ENCODE results near the gene FAF1. TPM values are rescaled to one million over a fixed set of nuclear protein-coding genes. Genes with fewer than 3 reads are reported as not detected.
"Not testable (repeated sequence)": the region's sequence is repeated elsewhere in the genome, so short reads cannot be mapped to it uniquely, and the experiment has no call there.

Gene FAF1
- polyA plus RNA-seq, 2 donors = 18.4 to 32.1 TPM

GRCh38 chr1:50921029-50921428 is 39.0 kb downstream of the FAF1 start:
- Histone ChIP-seq H3K4me3 (ENCODE audit: low read depth in 1 of 2, low read length in 2 of 2) (no peak overlapping the region), H3K4me1 (ENCODE audit: control insufficient read depth in 2 of 2, insufficient read depth in 2 of 2, low read length in 1 of 2) (no peaks in the 10 kb centered on the region), H3K27me3 (ENCODE audit: control insufficient read depth in 1 of 2, insufficient read depth in 2 of 2, low read length in 2 of 2) (no peaks in the 10 kb centered on the region), H3K9me3 (ENCODE audit: control insufficient read depth in 2 of 2, insufficient read depth in 1 of 2, low read depth in 1 of 2, low read length in 1 of 2) (no peaks in the 10 kb centered on the region), H3K27ac (ENCODE audit: low read depth in 2 of 2, low read length in 1 of 2) (no peak overlapping the region), H3K36me3 (ENCODE audit: control insufficient read depth in 2 of 2, insufficient read depth in 2 of 2, low read length in 1 of 2) (no peaks in the 10 kb centered on the region)
- 98 to 99% methylated on average over 4 of the region's 4 CpGs for WGBS, 2 donors

GRCh38 chr1:50920409-50920808 is 39.7 kb downstream of the FAF1 start:
- WGBS, 2 donors = 100% methylated on average over 1 of the region's 1 CpG
- Histone ChIP-seq H3K4me1 (ENCODE audit: control insufficient read depth in 2 of 2, insufficient read depth in 2 of 2, low read length in 1 of 2) (no peaks in the 10 kb centered on the region), H3K4me3 (ENCODE audit: low read depth in 1 of 2, low read length in 2 of 2) (no peak overlapping the region), H3K36me3 (ENCODE audit: control insufficient read depth in 2 of 2, insufficient read depth in 2 of 2, low read length in 1 of 2) (no peaks in the 10 kb centered on the region), H3K27ac (ENCODE audit: low read depth in 2 of 2, low read length in 1 of 2) (no peak overlapping the region), H3K9me3 (ENCODE audit: control insufficient read depth in 2 of 2, insufficient read depth in 1 of 2, low read depth in 1 of 2, low read length in 1 of 2) (no peaks in the 10 kb centered on the region), H3K27me3 (ENCODE audit: control insufficient read depth in 1 of 2, insufficient read depth in 2 of 2, low read length in 2 of 2) (no peaks in the 10 kb centered on the region)

- no peak overlapping the region for H3K27ac ChIP-seq (ENCODE audit: low read depth in 2 of 2, low read length in 1 of 2)
- no peak overlapping the region for H3K4me3 ChIP-seq (ENCODE audit: low read depth in 1 of 2, low read length in 2 of 2)
- WGBS, 2 donors = 87 to 91% methylated on average over 4 of the region's 4 CpGs
- H3K27me3 ChIP-seq (ENCODE audit: control insufficient read depth in 1 of 2, insufficient read depth in 2 of 2, low read length in 2 of 2) = no peaks in the 10 kb centered on the region
- H3K9me3 ChIP-seq (ENCODE audit: control insufficient read depth in 2 of 2, insufficient read depth in 1 of 2, low read depth in 1 of 2, low read length in 1 of 2) = no peaks in the 10 kb centered on the region
- H3K4me1 ChIP-seq (ENCODE audit: control insufficient read depth in 2 of 2, insufficient read depth in 2 of 2, low read length in 1 of 2) = no peaks in the 10 kb centered on the region
- H3K36me3 ChIP-seq (ENCODE audit: control insufficient read depth in 2 of 2, insufficient read depth in 2 of 2, low read length in 1 of 2) = no peaks in the 10 kb centered on the region
Measured at GRCh38 chr1:50917138-50918137, 42.6 kb downstream of the FAF1 start.

GRCh38 chr1:50915621-50916020 is 44.4 kb downstream of the FAF1 start:
- Histone ChIP-seq H3K36me3 (ENCODE audit: control insufficient read depth in 2 of 2, insufficient read depth in 2 of 2, low read length in 1 of 2) (no peaks in the 10 kb centered on the region), H3K27me3 (ENCODE audit: control insufficient read depth in 1 of 2, insufficient read depth in 2 of 2, low read length in 2 of 2) (no peaks in the 10 kb centered on the region), H3K9me3 (ENCODE audit: control insufficient read depth in 2 of 2, insufficient read depth in 1 of 2, low read depth in 1 of 2, low read length in 1 of 2) (no peaks in the 10 kb centered on the region), H3K4me1 (ENCODE audit: control insufficient read depth in 2 of 2, insufficient read depth in 2 of 2, low read length in 1 of 2) (no peaks in the 10 kb centered on the region), H3K4me3 (ENCODE audit: low read depth in 1 of 2, low read length in 2 of 2) (no peak overlapping the region), H3K27ac (ENCODE audit: low read depth in 2 of 2, low read length in 1 of 2) (no peak overlapping the region)
- 95 to 96% methylated on average over 2 of the region's 2 CpGs for WGBS, 2 donors

GRCh38 chr1:50913954-50914353 is 46.1 kb downstream of the FAF1 start:
- Histone ChIP-seq H3K27ac (ENCODE audit: low read depth in 2 of 2, low read length in 1 of 2) (no peak overlapping the region), H3K4me1 (ENCODE audit: control insufficient read depth in 2 of 2, insufficient read depth in 2 of 2, low read length in 1 of 2) (no peaks in the 10 kb centered on the region), H3K4me3 (ENCODE audit: low read depth in 1 of 2, low read length in 2 of 2) (no peak overlapping the region), H3K9me3 (ENCODE audit: control insufficient read depth in 2 of 2, insufficient read depth in 1 of 2, low read depth in 1 of 2, low read length in 1 of 2) (no peaks in the 10 kb centered on the region), H3K27me3 (ENCODE audit: control insufficient read depth in 1 of 2, insufficient read depth in 2 of 2, low read length in 2 of 2) (no peaks in the 10 kb centered on the region), H3K36me3 (ENCODE audit: control insufficient read depth in 2 of 2, insufficient read depth in 2 of 2, low read length in 1 of 2) (no peaks in the 10 kb centered on the region)
- WGBS, 2 donors = 87 to 96% methylated on average over 1 of the region's 1 CpG

- H3K4me1 ChIP-seq (ENCODE audit: control insufficient read depth in 2 of 2, insufficient read depth in 2 of 2, low read length in 1 of 2); H3K9me3 ChIP-seq (ENCODE audit: control insufficient read depth in 2 of 2, insufficient read depth in 1 of 2, low read depth in 1 of 2, low read length in 1 of 2); H3K27me3 ChIP-seq (ENCODE audit: control insufficient read depth in 1 of 2, insufficient read depth in 2 of 2, low read length in 2 of 2); H3K36me3 ChIP-seq (ENCODE audit: control insufficient read depth in 2 of 2, insufficient read depth in 2 of 2, low read length in 1 of 2); H3K27ac ChIP-seq (ENCODE audit: low read depth in 2 of 2, low read length in 1 of 2); H3K4me3 ChIP-seq (ENCODE audit: low read depth in 1 of 2, low read length in 2 of 2): not testable (repeated sequence)
- 92 to 96% methylated on average over 12 of the region's 12 CpGs for WGBS, 2 donors
Measured at GRCh38 chr1:50910356-50910755, 49.7 kb downstream of the FAF1 start.

GRCh38 chr1:50907610-50908009 is 52.5 kb downstream of the FAF1 start:
- not testable (repeated sequence) for H3K27me3 ChIP-seq (ENCODE audit: control insufficient read depth in 1 of 2, insufficient read depth in 2 of 2, low read length in 2 of 2); H3K4me3 ChIP-seq (ENCODE audit: low read depth in 1 of 2, low read length in 2 of 2); H3K9me3 ChIP-seq (ENCODE audit: control insufficient read depth in 2 of 2, insufficient read depth in 1 of 2, low read depth in 1 of 2, low read length in 1 of 2); H3K36me3 ChIP-seq (ENCODE audit: control insufficient read depth in 2 of 2, insufficient read depth in 2 of 2, low read length in 1 of 2); H3K27ac ChIP-seq (ENCODE audit: low read depth in 2 of 2, low read length in 1 of 2); H3K4me1 ChIP-seq (ENCODE audit: control insufficient read depth in 2 of 2, insufficient read depth in 2 of 2, low read length in 1 of 2)

GRCh38 chr1:50906050-50906449 is 54.0 kb downstream of the FAF1 start:
- H3K36me3 ChIP-seq (ENCODE audit: control insufficient read depth in 2 of 2, insufficient read depth in 2 of 2, low read length in 1 of 2); H3K4me3 ChIP-seq (ENCODE audit: low read depth in 1 of 2, low read length in 2 of 2); H3K27ac ChIP-seq (ENCODE audit: low read depth in 2 of 2, low read length in 1 of 2); H3K4me1 ChIP-seq (ENCODE audit: control insufficient read depth in 2 of 2, insufficient read depth in 2 of 2, low read length in 1 of 2); H3K9me3 ChIP-seq (ENCODE audit: control insufficient read depth in 2 of 2, insufficient read depth in 1 of 2, low read depth in 1 of 2, low read length in 1 of 2); H3K27me3 ChIP-seq (ENCODE audit: control insufficient read depth in 1 of 2, insufficient read depth in 2 of 2, low read length in 2 of 2): not testable (repeated sequence)
- WGBS, 2 donors = 92 to 96% methylated on average over 1 of the region's 1 CpG

- Histone ChIP-seq H3K4me3 (ENCODE audit: low read depth in 1 of 2, low read length in 2 of 2) (no peak overlapping the region), H3K27me3 (ENCODE audit: control insufficient read depth in 1 of 2, insufficient read depth in 2 of 2, low read length in 2 of 2) (no peaks in the 10 kb centered on the region), H3K4me1 (ENCODE audit: control insufficient read depth in 2 of 2, insufficient read depth in 2 of 2, low read length in 1 of 2) (no peaks in the 10 kb centered on the region), H3K36me3 (ENCODE audit: control insufficient read depth in 2 of 2, insufficient read depth in 2 of 2, low read length in 1 of 2) (no peaks in the 10 kb centered on the region), H3K9me3 (ENCODE audit: control insufficient read depth in 2 of 2, insufficient read depth in 1 of 2, low read depth in 1 of 2, low read length in 1 of 2) (no peaks in the 10 kb centered on the region), H3K27ac (ENCODE audit: low read depth in 2 of 2, low read length in 1 of 2) (no peak overlapping the region)
- 85 to 95% methylated on average over 1 of the region's 1 CpG for WGBS, 2 donors
Measured at GRCh38 chr1:50902419-50902818, 57.6 kb downstream of the FAF1 start.

GRCh38 chr1:50901872-50902271 is 58.2 kb downstream of the FAF1 start:
- WGBS, 2 donors = 0% methylated on average over 1 of the region's 1 CpG
- Histone ChIP-seq H3K36me3 (ENCODE audit: control insufficient read depth in 2 of 2, insufficient read depth in 2 of 2, low read length in 1 of 2) (no peaks in the 10 kb centered on the region), H3K4me3 (ENCODE audit: low read depth in 1 of 2, low read length in 2 of 2) (no peak overlapping the region), H3K27me3 (ENCODE audit: control insufficient read depth in 1 of 2, insufficient read depth in 2 of 2, low read length in 2 of 2) (no peaks in the 10 kb centered on the region), H3K4me1 (ENCODE audit: control insufficient read depth in 2 of 2, insufficient read depth in 2 of 2, low read length in 1 of 2) (no peaks in the 10 kb centered on the region), H3K27ac (ENCODE audit: low read depth in 2 of 2, low read length in 1 of 2) (no peak overlapping the region), H3K9me3 (ENCODE audit: control insufficient read depth in 2 of 2, insufficient read depth in 1 of 2, low read depth in 1 of 2, low read length in 1 of 2) (no peaks in the 10 kb centered on the region)
